GM18498 (cell line): ENCODE results near the gene LRP10.
"Not testable (repeated sequence)": the region's sequence is repeated elsewhere in the genome, so short reads cannot be mapped to it uniquely, and the experiment has no call there.

Source experiments
- ATAC-seq: cut with Tn5 transposase; IDR thresholded peaks from one replicate; pipeline ENCODE4 v1.9.1; 2021; ENCODE audit warnings: mild to moderate bottlenecking, moderate library complexity; ENCODE audit not compliant: unreplicated experiment

LRP10 gene

DNA sequence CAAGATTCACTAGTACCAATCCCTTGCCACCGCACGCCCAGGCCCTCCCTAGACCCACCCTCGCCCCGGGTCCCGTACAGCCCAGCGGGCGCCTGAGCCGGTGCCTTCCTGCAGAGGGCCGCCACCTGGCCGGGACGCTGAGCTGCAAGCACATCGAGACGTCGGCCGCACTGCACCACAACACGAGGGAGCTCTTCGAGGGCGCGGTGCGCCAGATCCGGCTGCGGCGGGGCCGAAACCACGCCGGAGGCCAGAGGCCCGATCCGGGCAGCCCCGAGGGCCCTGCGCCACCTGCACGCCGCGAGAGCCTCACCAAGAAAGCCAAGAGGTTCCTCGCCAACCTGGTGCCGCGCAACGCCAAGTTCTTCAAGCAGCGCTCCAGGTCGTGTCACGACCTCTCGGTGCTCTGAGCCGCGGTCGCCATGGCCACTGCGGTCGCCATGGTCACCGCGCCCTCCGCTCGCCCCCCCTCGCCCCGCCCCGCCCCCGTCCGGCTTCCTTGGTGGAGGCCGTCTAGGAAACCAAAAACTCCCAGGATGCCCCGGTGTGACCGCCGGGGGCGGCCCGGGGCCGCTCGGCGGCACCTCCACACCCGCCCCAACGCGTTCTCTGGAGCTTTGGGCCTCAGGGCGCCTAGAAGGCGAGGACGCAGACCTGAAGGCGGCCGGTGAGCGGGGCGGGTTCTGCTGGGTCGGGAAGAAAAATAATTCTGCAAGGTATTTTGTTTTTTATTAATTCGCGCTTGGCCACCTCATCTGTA, 15.1 kb downstream of the LRP10 start:
- peak; percentile 56 for ATAC-seq

GRCh38 chr14:22887260-22887989, 15.9 kb downstream of the LRP10 start:
- peak; percentile 32 for ATAC-seq

DNA sequence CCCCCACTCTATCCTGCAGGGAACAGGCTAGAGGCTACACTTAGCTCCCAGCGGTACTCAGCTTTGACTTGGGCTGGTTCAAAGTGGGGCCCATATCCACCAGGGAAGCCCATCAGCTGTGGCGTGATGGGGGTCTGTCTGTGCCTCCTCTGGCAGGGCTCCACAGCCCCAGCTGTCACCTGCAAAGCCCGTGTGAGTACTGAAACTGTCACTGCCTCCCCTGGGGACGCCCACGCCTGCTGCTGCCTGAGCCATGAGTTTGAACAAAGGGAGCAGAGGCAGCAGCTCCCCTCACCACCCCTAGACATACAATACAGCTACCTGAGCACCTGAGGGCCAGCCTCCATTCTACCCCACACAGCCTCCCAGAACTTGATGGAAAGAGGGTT, 16.4 kb downstream of the LRP10 start:
- ATAC-seq, result peak; percentile 45

- no peak for ATAC-seq
These were observed 17.1 kb downstream of the LRP10 start for GRCh38 chr14:22888662-22889061.

GRCh38 chr14:22890416-22890815, 18.9 kb downstream of the LRP10 start:
- ATAC-seq, result no peak

GRCh38 chr14:22892488-22892887, 20.9 kb downstream of the LRP10 start:
- ATAC-seq, result no peak

- ATAC-seq, result no peak
These were observed 22.2 kb downstream of the LRP10 start for GRCh38 chr14:22893706-22894105.

DNA sequence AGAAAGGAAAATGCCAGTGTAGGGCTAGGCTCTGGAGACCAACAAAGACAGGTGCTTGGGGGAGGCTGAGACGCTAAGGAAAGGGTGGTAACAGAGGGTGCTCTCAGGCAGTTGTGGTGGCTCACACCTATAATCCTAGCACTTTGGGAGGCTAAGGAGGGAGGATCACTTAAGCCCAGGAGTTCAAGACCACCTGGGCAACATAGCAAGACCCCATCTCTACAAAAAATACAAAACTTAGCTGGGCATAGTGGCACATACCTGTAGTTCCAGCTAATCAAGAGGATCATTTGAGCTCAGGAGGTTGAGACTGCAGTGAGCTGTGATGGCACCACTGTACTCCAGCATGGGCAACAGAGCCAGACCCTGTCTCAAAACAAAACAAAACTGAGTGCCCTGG, 23.9 kb downstream of the LRP10 start:
- no peak for ATAC-seq

DNA sequence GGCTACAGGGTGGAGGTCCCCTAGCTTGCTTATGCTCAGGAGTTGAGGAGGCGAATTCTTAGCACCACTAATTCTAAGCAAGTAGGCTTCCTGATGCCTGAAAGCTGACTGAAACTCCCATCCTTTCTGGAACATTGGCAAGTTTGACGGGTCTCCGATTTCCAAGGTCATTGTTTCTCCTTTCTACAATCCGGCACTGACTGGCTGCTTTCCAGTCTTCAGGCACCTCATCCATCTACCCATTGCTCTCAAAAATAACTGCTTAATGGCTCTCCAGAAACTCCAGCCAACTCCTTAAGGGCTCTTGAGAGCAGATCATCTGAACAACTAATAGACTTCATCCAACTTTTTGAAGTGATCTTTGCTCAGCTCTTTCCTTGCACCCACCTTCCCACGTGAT, 24.8 kb downstream of the LRP10 start:
- no peak for ATAC-seq

- no peak for ATAC-seq
These were observed 25.2 kb downstream of the LRP10 start for GRCh38 chr14:22896760-22897159.

DNA sequence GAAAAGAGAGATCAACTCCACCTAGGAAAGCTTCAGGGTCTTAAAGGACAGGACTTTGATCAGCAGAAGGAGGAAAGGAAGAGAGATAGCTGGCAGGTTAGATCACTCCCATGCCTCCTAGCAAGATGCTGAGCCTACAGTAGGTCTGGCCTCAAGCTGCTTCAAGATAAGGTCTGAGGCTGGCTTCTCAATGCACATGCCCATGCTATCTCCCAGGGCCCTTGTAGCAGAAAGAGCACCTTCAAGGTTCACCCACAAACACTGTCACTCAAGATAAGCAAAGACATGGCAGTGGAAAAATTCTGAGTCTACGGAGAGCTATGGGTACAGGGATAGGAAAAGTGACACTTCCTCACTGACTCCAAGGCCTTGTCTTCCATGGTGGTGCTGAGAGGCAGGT, 25.8 kb downstream of the LRP10 start:
- ATAC-seq, result no peak

- no peak for ATAC-seq
These were observed 27.0 kb downstream of the LRP10 start for GRCh38 chr14:22898302-22899090.

DNA sequence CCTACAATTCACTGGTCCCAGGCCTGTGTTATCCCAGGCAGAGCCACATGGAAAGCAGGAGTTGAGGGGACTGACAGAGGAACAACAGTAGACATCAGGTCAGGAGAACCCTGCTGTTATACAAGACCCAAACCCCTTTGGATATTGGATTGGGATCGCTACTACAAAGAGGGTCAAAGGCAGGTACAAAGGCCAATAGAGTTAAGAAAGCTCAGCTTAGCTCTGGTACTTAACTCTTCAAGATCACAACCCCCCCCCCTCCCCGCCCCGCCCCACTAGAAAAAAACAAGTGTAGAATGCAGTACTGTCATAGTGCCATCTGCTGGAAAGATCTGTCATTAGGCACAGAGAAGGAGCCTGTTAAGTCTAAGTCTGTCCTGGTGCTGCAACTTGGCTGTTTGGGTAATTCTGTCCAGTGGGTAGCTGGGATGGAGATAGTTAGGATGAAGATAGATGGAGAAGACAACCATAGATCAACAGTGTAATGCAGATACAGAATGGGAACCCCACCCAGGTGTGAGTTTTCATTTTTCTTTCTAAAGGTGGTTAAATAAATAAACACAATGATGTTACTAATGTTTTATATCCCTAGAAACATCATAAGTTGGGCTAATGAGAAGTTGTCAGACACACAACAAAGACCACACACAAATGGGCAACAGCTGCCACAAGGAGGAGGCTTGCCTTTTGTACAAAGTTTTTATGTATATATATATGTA, 28.7 kb downstream of the LRP10 start:
- ATAC-seq, result peak; percentile 56

- ATAC-seq, result no peak
These were observed 30.3 kb downstream of the LRP10 start for GRCh38 chr14:22901799-22902198.

GRCh38 chr14:22903742-22904087, 32.2 kb downstream of the LRP10 start:
- ATAC-seq, result no peak

DNA sequence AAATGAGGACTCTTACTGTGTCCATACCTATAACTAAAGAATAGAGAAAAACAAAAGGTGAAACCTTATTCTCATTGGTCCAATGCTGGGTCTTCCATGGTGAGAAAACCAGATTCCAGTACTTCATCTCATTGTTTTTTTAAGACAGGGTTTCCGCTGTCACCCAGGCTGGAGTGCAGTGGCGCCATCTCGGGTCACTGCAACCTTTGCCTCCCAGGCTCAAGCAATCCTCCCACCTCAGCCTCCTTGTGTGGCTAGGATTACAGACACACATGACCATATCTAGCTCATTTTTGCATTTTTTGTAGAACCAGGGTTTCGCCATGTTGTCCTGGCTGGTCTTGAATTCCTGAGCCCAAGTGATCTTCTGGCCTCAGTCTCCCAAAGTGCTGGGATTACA, 34.1 kb downstream of the LRP10 start:
- ATAC-seq, result no peak

GRCh38 chr14:22906073-22906472, 34.5 kb downstream of the LRP10 start:
- ATAC-seq, result no peak

DNA sequence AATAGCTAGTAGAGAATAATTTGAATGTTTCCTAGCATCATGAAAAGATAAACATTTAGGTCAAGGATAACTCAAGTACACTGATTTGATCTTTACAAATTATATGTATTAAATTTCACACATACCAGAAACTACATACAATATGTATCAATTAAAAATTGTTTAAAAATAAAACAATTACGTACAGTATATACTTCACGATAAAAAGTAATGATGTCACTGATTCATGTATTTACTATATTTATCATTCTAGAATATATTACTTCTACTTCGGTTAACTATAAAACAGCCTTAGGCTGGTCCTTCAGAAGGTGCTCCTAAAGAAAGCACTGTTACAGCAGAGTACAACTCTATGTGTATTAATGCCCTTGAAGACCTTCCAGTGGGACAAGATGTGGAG, 35.9 kb downstream of the LRP10 start:
- no peak for ATAC-seq

GRCh38 chr14:22908601-22909000, 37.1 kb downstream of the LRP10 start:
- ATAC-seq, result no peak

DNA sequence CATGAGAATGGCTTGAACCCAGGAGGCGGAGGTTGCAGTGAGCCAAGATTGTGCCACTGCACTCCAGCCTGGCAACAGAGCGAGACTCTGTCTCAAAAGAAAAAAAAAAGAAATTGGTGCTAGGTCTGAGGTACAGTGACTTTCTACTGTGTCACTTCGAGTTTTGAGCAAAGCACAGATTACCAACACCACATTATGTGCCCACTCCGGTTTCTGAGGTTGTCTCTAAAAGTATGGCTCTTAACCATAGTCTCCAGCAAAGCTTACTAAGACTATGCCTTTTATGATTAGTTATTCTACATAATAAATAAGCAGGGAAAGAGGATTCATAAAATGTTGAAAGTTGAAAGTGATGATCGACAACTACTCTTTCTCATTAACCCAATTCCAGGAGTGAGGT, 39.4 kb downstream of the LRP10 start:
- no peak for ATAC-seq

- not testable (repeated sequence) for ATAC-seq
These were observed 43.3 kb downstream of the LRP10 start for GRCh38 chr14:22914836-22915235.
